Activated naive CD8-positive, alpha-beta T cell treated with anti-CD3 and anti-CD28 coated beads, Interleukin-2, amount 50 U/mL, for 24 hours (primary cell): ENCODE measurements around the gene FAM204A.

ENCODE experiments used
- ATAC-seq: fragments of 150-1000 bp; cut with Tn5 transposase; one replicate; pipeline ENCODE4 v1.10.0; 2021
- DNase-seq: peaks from one replicate; pipeline ENCODE4 v3.0.0; 2021
- H3K27ac Mint-ChIP-seq: one replicate; pipeline ENCODE4 v1.8.0; 2021; ENCODE audit warnings: mild to moderate bottlenecking, mixed read lengths
- H3K27me3 Mint-ChIP-seq: one replicate; pipeline ENCODE4 v1.8.0; 2021; ENCODE audit warnings: mixed read lengths
- H3K36me3 Mint-ChIP-seq: one replicate; pipeline ENCODE4 v1.8.0; 2021; ENCODE audit warnings: low read depth, mixed read lengths
- H3K4me1 Mint-ChIP-seq: one replicate; pipeline ENCODE4 v1.8.0; 2021; ENCODE audit warnings: mixed read lengths
- H3K4me3 Mint-ChIP-seq: one replicate; pipeline ENCODE4 v1.8.0; 2021; ENCODE audit warnings: mild to moderate bottlenecking, moderate library complexity, mixed read lengths
- H3K9me3 Mint-ChIP-seq: one replicate; pipeline ENCODE4 v1.8.0; 2021; ENCODE audit warnings: mixed read lengths

Gene FAM204A

GRCh38 chr10:118341791-118342637 lies at the start of gene FAM204A:
FAM204A (minus strand) TSS chr10:118342324; CDS start chr10:118336415, 5,909 bp downstream.
- H3K4me1 Mint-ChIP-seq: peaks cover 42% of the 10 kb centered on the region
- H3K27me3 Mint-ChIP-seq: no peaks in the 10 kb centered on the region

GRCh38 chr10:118383699-118384098 lies 41.6 kb upstream of the FAM204A start:
- no peak overlapping the region for H3K27ac Mint-ChIP-seq
- no peak overlapping the region for H3K4me3 Mint-ChIP-seq
- ATAC-seq: no peak
- no peaks in the 10 kb centered on the region for H3K9me3 Mint-ChIP-seq
- DNase-seq: no peak
- peaks cover 29% of the 10 kb centered on the region for H3K27me3 Mint-ChIP-seq
- no peaks in the 10 kb centered on the region for H3K4me1 Mint-ChIP-seq
- no peaks in the 10 kb centered on the region for H3K36me3 Mint-ChIP-seq

More at GRCh38 chr10:118341791-118342637, at the start of gene FAM204A:
- DNase-seq: peak; percentile 92
- Mint-ChIP-seq H3K27ac (peak within 1 kb of the TSS; percentile 88), H3K9me3 (no peaks in the 10 kb centered on the region), H3K36me3 (peaks cover 5% of the 10 kb centered on the region), H3K4me3 (peak within 1 kb of the TSS; percentile 91)
- ATAC-seq: peak; percentile 100

GRCh38 chr10:118383063-118383689 lies 41.1 kb upstream of the FAM204A start:
- H3K27me3 Mint-ChIP-seq: peaks cover 31% of the 10 kb centered on the region

GRCh38 chr10:118374404-118374803 lies 32.3 kb upstream of the FAM204A start:
- no peak overlapping the region for H3K27ac Mint-ChIP-seq
- H3K4me1 Mint-ChIP-seq: no peaks in the 10 kb centered on the region
- peaks cover 24% of the 10 kb centered on the region for H3K27me3 Mint-ChIP-seq
- DNase-seq (no peak), ATAC-seq (no peak)
- H3K9me3 Mint-ChIP-seq: no peaks in the 10 kb centered on the region
- H3K4me3 Mint-ChIP-seq: no peak overlapping the region
- no peaks in the 10 kb centered on the region for H3K36me3 Mint-ChIP-seq

More at GRCh38 chr10:118383063-118383689, 41.1 kb upstream of the FAM204A start:
- DNase-seq (no peak), ATAC-seq (no peak)
- Mint-ChIP-seq H3K36me3 (no peaks in the 10 kb centered on the region), H3K4me1 (no peaks in the 10 kb centered on the region), H3K27ac (no peak overlapping the region), H3K4me3 (no peak overlapping the region), H3K9me3 (no peaks in the 10 kb centered on the region)

GRCh38 chr10:118373786-118374185 lies 31.7 kb upstream of the FAM204A start:
- Mint-ChIP-seq H3K4me1 (no peaks in the 10 kb centered on the region), H3K27ac (no peak overlapping the region), H3K9me3 (no peaks in the 10 kb centered on the region), H3K4me3 (no peak overlapping the region), H3K27me3 (peaks cover 24% of the 10 kb centered on the region), H3K36me3 (no peaks in the 10 kb centered on the region)
- ATAC-seq: no peak
- no peak for DNase-seq

GRCh38 chr10:118370499-118370898 lies 28.4 kb upstream of the FAM204A start:
- peaks cover 25% of the 10 kb centered on the region for H3K27me3 Mint-ChIP-seq
- H3K36me3 Mint-ChIP-seq: no peaks in the 10 kb centered on the region
- H3K4me3 Mint-ChIP-seq: no peak overlapping the region
- H3K27ac Mint-ChIP-seq: no peak overlapping the region
- DNase-seq: no peak
- no peak for ATAC-seq
- H3K9me3 Mint-ChIP-seq: peaks cover 7% of the 10 kb centered on the region
- no peaks in the 10 kb centered on the region for H3K4me1 Mint-ChIP-seq

GRCh38 chr10:118369641-118370205 lies 27.6 kb upstream of the FAM204A start:
- Mint-ChIP-seq H3K4me3 (no peak overlapping the region), H3K9me3 (peaks cover 13% of the 10 kb centered on the region), H3K27me3 (peaks cover 25% of the 10 kb centered on the region), H3K4me1 (no peaks in the 10 kb centered on the region), H3K27ac (no peak overlapping the region), H3K36me3 (no peaks in the 10 kb centered on the region)
- DNase-seq: no peak
- no peak for ATAC-seq

- Mint-ChIP-seq H3K36me3 (no peaks in the 10 kb centered on the region), H3K4me1 (no peaks in the 10 kb centered on the region), H3K27ac (no peak overlapping the region), H3K9me3 (peaks cover 13% of the 10 kb centered on the region), H3K27me3 (peaks cover 19% of the 10 kb centered on the region), H3K4me3 (no peak overlapping the region)
- ATAC-seq (no peak), DNase-seq (no peak)
Observed at GRCh38 chr10:118365702-118366101, 23.6 kb upstream of the FAM204A start.

GRCh38 chr10:118362103-118362502 lies 20.0 kb upstream of the FAM204A start:
- Mint-ChIP-seq H3K36me3 (no peaks in the 10 kb centered on the region), H3K27me3 (peaks cover 10% of the 10 kb centered on the region), H3K4me3 (no peak overlapping the region), H3K4me1 (no peaks in the 10 kb centered on the region), H3K27ac (no peak overlapping the region), H3K9me3 (peaks cover 13% of the 10 kb centered on the region)
- peak; percentile 59 for ATAC-seq
- no peak for DNase-seq

GRCh38 chr10:118358327-118358726 lies 16.2 kb upstream of the FAM204A start:
- no peak for DNase-seq
- no peak for ATAC-seq

GRCh38 chr10:118357841-118358240 lies 15.7 kb upstream of the FAM204A start:
- Mint-ChIP-seq H3K27me3 (peaks cover 10% of the 10 kb centered on the region), H3K4me3 (no peak overlapping the region), H3K36me3 (no peaks in the 10 kb centered on the region), H3K27ac (no peak overlapping the region), H3K4me1 (no peaks in the 10 kb centered on the region), H3K9me3 (no peaks in the 10 kb centered on the region)
- no peak for DNase-seq
- ATAC-seq: no peak

More at GRCh38 chr10:118358327-118358726, 16.2 kb upstream of the FAM204A start:
- Mint-ChIP-seq H3K27ac (no peak overlapping the region), H3K27me3 (peaks cover 7% of the 10 kb centered on the region), H3K4me3 (no peak overlapping the region), H3K4me1 (no peaks in the 10 kb centered on the region), H3K36me3 (no peaks in the 10 kb centered on the region), H3K9me3 (no peaks in the 10 kb centered on the region)

- no peaks in the 10 kb centered on the region for H3K36me3 Mint-ChIP-seq
Observed at GRCh38 chr10:118356628-118357027, 14.5 kb upstream of the FAM204A start.

GRCh38 chr10:118355234-118355633 lies 13.1 kb upstream of the FAM204A start:
- H3K27me3 Mint-ChIP-seq: peaks cover 24% of the 10 kb centered on the region
- no peak overlapping the region for H3K4me3 Mint-ChIP-seq
- H3K27ac Mint-ChIP-seq: no peak overlapping the region
- H3K36me3 Mint-ChIP-seq: no peaks in the 10 kb centered on the region
- no peak for ATAC-seq
- no peak for DNase-seq
- H3K9me3 Mint-ChIP-seq: no peaks in the 10 kb centered on the region
- H3K4me1 Mint-ChIP-seq: no peaks in the 10 kb centered on the region

More at GRCh38 chr10:118356628-118357027, 14.5 kb upstream of the FAM204A start:
- no peak for ATAC-seq
- Mint-ChIP-seq H3K4me3 (no peak overlapping the region), H3K9me3 (no peaks in the 10 kb centered on the region), H3K27ac (no peak overlapping the region), H3K27me3 (peaks cover 17% of the 10 kb centered on the region), H3K4me1 (no peaks in the 10 kb centered on the region)
- DNase-seq: no peak

- ATAC-seq: no peak
Observed at GRCh38 chr10:118349235-118349634, 7.1 kb upstream of the FAM204A start.

GRCh38 chr10:118343549-118343948 lies 1.4 kb upstream of the FAM204A start:
- H3K36me3 Mint-ChIP-seq: peaks cover 5% of the 10 kb centered on the region
- peaks cover 31% of the 10 kb centered on the region for H3K4me1 Mint-ChIP-seq
- H3K27me3 Mint-ChIP-seq: no peaks in the 10 kb centered on the region
- H3K4me3 Mint-ChIP-seq: no peak overlapping the region
- no peak overlapping the region for H3K27ac Mint-ChIP-seq
- ATAC-seq (no peak), DNase-seq (no peak)
- no peaks in the 10 kb centered on the region for H3K9me3 Mint-ChIP-seq

More at GRCh38 chr10:118349235-118349634, 7.1 kb upstream of the FAM204A start:
- no peaks in the 10 kb centered on the region for H3K9me3 Mint-ChIP-seq
- DNase-seq: no peak
- H3K4me1 Mint-ChIP-seq: no peaks in the 10 kb centered on the region
- no peak overlapping the region for H3K27ac Mint-ChIP-seq
- no peak overlapping the region for H3K4me3 Mint-ChIP-seq
- no peaks in the 10 kb centered on the region for H3K36me3 Mint-ChIP-seq
- peaks cover 21% of the 10 kb centered on the region for H3K27me3 Mint-ChIP-seq
